Esophagus squamous epithelium (tissue), 4 donors: ENCODE measurements around the gene GPSM3.

ENCODE experiments used
- CTCF ChIP-seq, 6 experiments: fragments of 450-650 bp in 4 of 6; fragments of 200-600 bp in 2 of 6; sonication (generic) in 2 of 6; IDR thresholded peaks; one replicate each; pipeline ENCODE4 v1.5.1; 2016 to 2019; ENCODE audit warnings: antibody characterized with exemption in 6 of 6, mild to moderate bottlenecking in 4 of 6, moderate library complexity in 4 of 6
- POLR2A ChIP-seq, 4 donors: fragments of 450-650 bp; IDR thresholded peaks; one replicate each; pipeline ENCODE4 v1.6.1; 2017; ENCODE audit warnings: antibody characterized with exemption in 4 of 4, mild to moderate bottlenecking in 4 of 4, moderate library complexity in 3 of 4

GRCh38 chr6:32166411-32167061 lies 25.9 kb downstream of the GPSM3 start:
- TF ChIP-seq CTCF (IDR thresholded peaks at IDR 0.05) (no peak), POLR2A (IDR thresholded peaks at IDR 0.05) (no peak)
